IPS-18a (cell line): ENCODE results near the gene UBR1.
"Not testable (repeated sequence)": the region's sequence is repeated elsewhere in the genome, so short reads cannot be mapped to it uniquely, and the experiment has no call there.

ENCODE experiments used
- H3K27ac ChIP-seq: one replicate; pipeline ENCODE4 v1.5.1; 2013; ENCODE audit warnings: low read length
- H3K27me3 ChIP-seq: one replicate; pipeline ENCODE4 v1.6.1; 2013; ENCODE audit warnings: mild to moderate bottlenecking, low read length; ENCODE audit not compliant: control insufficient read depth, insufficient read depth
- H3K36me3 ChIP-seq: one replicate; pipeline ENCODE4 v1.6.1; 2013; ENCODE audit warnings: low read depth, low read length; ENCODE audit not compliant: control insufficient read depth
- H3K4me1 ChIP-seq: one replicate; pipeline ENCODE4 v1.6.1; 2013; ENCODE audit warnings: low read depth, low read length; ENCODE audit not compliant: control insufficient read depth
- H3K4me3 ChIP-seq: one replicate; pipeline ENCODE4 v1.5.1; 2013; ENCODE audit warnings: low read length
- H3K9ac ChIP-seq: one replicate; pipeline ENCODE4 v1.6.1; 2013; ENCODE audit warnings: mild to moderate bottlenecking, low read length, moderate library complexity
- H3K9me3 ChIP-seq: one replicate; pipeline ENCODE4 v1.6.1; 2013; ENCODE audit warnings: low read depth, low read length; ENCODE audit not compliant: control insufficient read depth

UBR1 gene

DNA sequence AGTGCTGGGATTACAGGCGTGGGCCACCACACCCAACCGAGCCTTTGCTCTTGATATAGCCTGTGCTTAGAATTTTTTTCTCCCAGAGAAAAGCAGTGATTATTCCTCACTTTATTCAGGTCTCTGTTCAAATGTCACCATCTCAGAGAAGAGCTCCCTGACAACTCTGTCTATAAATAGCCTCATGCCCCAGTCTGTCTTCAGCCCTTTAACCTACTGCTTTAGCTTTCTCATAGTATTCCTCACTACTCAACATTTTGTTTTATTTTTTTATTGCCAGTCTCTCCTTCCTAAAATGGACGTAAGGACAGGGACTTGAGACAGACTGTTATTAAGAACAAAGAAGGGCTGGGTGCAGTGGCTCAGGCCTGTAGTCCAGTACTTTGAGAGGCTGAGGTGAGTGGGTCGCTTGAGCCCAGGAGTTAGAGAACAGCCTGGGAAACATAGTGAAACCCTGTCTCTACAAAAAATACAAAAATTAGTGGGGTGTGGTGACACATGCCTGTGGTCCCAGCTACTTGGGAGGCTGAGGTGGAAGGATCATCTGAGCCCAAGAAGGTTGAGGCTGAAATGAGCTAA is 106.5 kb downstream of the UBR1 start:
- no peaks in the 10 kb centered on the region for H3K9me3 ChIP-seq
- H3K9ac ChIP-seq: no peak overlapping the region
- peaks cover 5% of the 10 kb centered on the region for H3K36me3 ChIP-seq
- no peak overlapping the region for H3K27ac ChIP-seq
- no peak overlapping the region for H3K4me3 ChIP-seq
- H3K27me3 ChIP-seq: no peaks in the 10 kb centered on the region
- H3K4me1 ChIP-seq: no peaks in the 10 kb centered on the region

GRCh38 chr15:42996871-42997270 is 109.0 kb downstream of the UBR1 start:
- Histone ChIP-seq H3K27me3 (no peaks in the 10 kb centered on the region), H3K4me1 (no peaks in the 10 kb centered on the region), H3K36me3 (no peaks in the 10 kb centered on the region), H3K9me3 (no peaks in the 10 kb centered on the region), H3K9ac (no peak overlapping the region), H3K27ac (no peak overlapping the region), H3K4me3 (no peak overlapping the region)

- Histone ChIP-seq H3K9me3 (no peaks in the 10 kb centered on the region), H3K27me3 (no peaks in the 10 kb centered on the region), H3K9ac (no peak overlapping the region), H3K36me3 (peaks cover 1% of the 10 kb centered on the region), H3K4me3 (no peak overlapping the region), H3K4me1 (no peaks in the 10 kb centered on the region), H3K27ac (no peak overlapping the region)
Observed at GRCh38 chr15:42994546-42994945, 111.3 kb downstream of the UBR1 start.

DNA sequence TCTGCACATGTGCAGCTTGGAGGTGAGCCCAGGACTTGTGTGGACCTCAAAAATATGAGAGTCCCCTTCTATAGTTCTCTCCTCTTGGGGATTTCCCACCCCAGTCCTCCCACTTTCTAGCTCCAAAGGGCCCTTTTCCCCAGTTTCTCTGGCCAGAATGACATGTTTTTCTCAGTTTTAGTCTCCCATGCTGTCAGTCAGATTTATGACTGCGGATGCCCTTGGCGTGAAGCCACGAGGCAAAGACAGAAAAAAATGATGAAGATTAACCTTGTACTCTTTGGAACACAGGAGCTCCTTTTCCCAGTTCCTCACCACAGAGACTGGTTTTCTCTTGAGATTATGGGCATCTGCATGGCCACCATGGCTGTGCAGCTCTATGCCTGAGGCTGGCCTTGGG is 113.2 kb downstream of the UBR1 start:
- H3K36me3 ChIP-seq: peaks cover 5% of the 10 kb centered on the region
- no peaks in the 10 kb centered on the region for H3K9me3 ChIP-seq
- no peak overlapping the region for H3K4me3 ChIP-seq
- no peaks in the 10 kb centered on the region for H3K27me3 ChIP-seq
- no peak overlapping the region for H3K9ac ChIP-seq
- H3K27ac ChIP-seq: no peak overlapping the region
- H3K4me1 ChIP-seq: no peaks in the 10 kb centered on the region

DNA sequence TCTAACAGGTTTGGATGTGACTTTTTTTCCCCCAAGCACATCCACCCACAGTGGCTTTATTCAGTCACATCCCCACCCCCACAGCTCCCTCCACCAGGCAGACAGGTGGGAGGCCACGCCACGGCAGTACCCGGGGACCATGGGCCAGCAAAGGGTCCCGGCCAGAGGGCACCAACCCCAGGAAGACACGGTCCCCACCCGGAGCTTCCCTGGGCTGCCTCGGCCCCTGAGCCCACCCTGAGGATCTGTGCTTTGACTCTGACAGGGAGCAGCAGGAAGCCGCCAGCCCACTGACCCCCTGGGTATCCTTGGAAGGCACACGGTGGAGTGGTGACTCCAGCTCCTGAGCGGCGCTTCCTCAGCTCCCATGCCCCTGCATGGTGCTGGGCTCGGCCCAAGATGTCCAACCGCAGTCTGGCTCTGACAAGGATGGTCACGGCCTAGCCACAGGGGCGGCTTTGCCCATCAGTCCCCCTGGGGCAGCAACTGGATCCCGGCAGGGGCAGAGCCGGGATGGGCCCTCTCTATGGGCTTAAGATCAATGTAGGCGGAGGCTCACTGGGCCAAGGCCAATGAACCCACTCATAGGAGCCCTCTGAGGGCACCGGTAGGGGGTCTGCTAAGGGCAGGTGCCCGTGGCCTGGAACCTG is 119.0 kb downstream of the UBR1 start:
- H3K4me1 ChIP-seq: no peaks in the 10 kb centered on the region
- H3K27ac ChIP-seq: no peak overlapping the region
- no peak overlapping the region for H3K4me3 ChIP-seq
- no peaks in the 10 kb centered on the region for H3K9me3 ChIP-seq
- no peak overlapping the region for H3K9ac ChIP-seq
- H3K36me3 ChIP-seq: peaks cover 5% of the 10 kb centered on the region
- no peaks in the 10 kb centered on the region for H3K27me3 ChIP-seq

GRCh38 chr15:42984493-42985034 is 121.3 kb downstream of the UBR1 start:
- Histone ChIP-seq H3K4me3 (no peak overlapping the region), H3K9ac (no peak overlapping the region), H3K27ac (no peak overlapping the region), H3K4me1 (no peaks in the 10 kb centered on the region), H3K27me3 (no peaks in the 10 kb centered on the region), H3K36me3 (peaks cover 4% of the 10 kb centered on the region), H3K9me3 (no peaks in the 10 kb centered on the region)

DNA sequence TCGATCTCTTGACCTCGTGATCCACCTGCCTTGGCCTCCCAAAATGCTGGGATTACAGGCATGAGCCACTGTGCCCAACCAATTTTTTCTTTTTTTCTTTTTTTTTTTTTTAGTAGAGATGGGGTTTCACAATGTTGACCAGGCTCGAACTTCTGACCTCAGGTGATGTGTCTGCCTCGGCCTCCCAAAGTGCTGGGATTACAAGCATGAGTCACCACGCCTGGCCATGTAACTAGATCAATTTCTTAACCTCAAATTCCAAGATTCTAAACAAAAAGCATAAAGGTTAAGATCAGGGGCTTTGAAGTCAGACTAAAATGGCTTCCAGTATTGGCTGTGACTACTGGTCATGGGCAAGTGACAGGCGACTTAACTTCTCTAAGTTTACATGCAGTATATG is 126.7 kb downstream of the UBR1 start:
- not testable (repeated sequence) for H3K27ac ChIP-seq, H3K4me3 ChIP-seq, H3K27me3 ChIP-seq, H3K9ac ChIP-seq, H3K9me3 ChIP-seq, H3K4me1 ChIP-seq
- H3K36me3 ChIP-seq: peaks cover 19% of the 10 kb centered on the region

- Histone ChIP-seq H3K4me1 (no peaks in the 10 kb centered on the region), H3K27me3 (no peaks in the 10 kb centered on the region), H3K4me3 (no peak overlapping the region), H3K27ac (no peak overlapping the region), H3K36me3 (peaks cover 30% of the 10 kb centered on the region), H3K9me3 (no peaks in the 10 kb centered on the region), H3K9ac (no peak overlapping the region)
Observed at GRCh38 chr15:42974202-42974862, 131.5 kb downstream of the UBR1 start.

DNA sequence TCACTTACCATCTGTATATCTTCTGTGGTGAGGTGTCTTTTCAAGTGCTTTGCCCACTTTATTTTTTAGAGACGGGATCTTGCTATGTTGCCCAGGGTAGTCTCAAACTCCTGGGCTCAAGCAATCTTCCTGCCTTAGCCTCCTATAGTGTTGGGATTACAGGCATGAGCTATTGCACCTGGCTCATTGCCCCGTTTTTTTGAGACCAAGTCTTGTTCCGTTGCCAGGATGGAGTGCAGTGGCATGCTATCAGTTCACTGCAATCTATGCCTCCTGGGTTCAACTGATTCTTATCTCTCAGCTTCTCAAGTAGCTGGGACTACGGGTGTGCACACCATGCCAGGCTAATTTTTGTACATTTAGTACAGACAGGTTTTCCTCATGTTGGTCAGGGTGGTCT is 132.7 kb downstream of the UBR1 start:
- H3K36me3 ChIP-seq: peaks cover 30% of the 10 kb centered on the region
- H3K4me3 ChIP-seq: no peak overlapping the region

DNA sequence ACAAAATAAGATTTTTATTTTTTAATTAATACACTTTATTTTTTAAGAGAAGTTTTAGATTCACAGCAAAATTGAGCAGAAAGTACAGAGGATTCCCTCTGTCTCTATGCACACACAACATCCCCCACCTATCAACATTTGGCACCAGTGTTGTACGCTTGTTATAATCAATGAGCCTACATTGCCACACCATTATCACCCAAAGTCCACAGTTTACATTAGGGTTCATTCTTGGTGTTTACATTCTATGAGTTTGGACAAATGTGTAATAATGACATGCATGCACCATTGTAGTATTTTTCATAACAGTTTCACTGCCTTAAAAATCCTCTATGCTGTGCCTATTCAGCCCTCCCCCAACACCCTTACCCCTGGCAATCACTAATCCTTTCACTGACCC is 134.0 kb downstream of the UBR1 start:
- Histone ChIP-seq H3K27me3 (no peaks in the 10 kb centered on the region), H3K4me1 (no peaks in the 10 kb centered on the region), H3K9ac (no peak overlapping the region), H3K36me3 (peaks cover 30% of the 10 kb centered on the region), H3K4me3 (no peak overlapping the region), H3K27ac (no peak overlapping the region), H3K9me3 (no peaks in the 10 kb centered on the region)

More for the DNA sequence above, 132.7 kb downstream of the UBR1 start:
- H3K27ac ChIP-seq: no peak overlapping the region
- H3K4me1 ChIP-seq: no peaks in the 10 kb centered on the region
- H3K9ac ChIP-seq: no peak overlapping the region
- no peaks in the 10 kb centered on the region for H3K9me3 ChIP-seq
- no peaks in the 10 kb centered on the region for H3K27me3 ChIP-seq

DNA sequence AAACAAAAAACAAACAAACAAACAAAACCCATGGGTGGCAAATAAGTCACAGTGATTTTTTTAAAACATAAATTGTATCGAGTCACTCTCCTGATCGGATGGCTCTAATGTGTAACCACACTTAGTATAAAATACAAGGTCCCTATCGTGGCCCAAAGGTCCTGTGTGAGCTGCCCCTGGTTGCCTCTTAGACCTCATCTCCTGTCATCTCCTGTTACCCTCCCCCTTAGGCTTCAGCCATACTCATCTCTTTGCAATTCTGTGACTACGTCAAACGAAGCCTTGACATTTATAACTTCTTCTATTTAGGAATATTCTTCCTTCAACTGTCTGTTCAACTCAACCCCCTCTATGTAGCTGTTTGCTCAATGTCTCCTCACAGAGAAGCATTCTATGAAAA is 141.4 kb downstream of the UBR1 start:
- H3K36me3 ChIP-seq: peaks cover 16% of the 10 kb centered on the region
- no peaks in the 10 kb centered on the region for H3K4me1 ChIP-seq
- no peaks in the 10 kb centered on the region for H3K9me3 ChIP-seq
- H3K27ac ChIP-seq: no peak overlapping the region
- no peaks in the 10 kb centered on the region for H3K27me3 ChIP-seq
- H3K9ac ChIP-seq: no peak overlapping the region
- no peak overlapping the region for H3K4me3 ChIP-seq

DNA sequence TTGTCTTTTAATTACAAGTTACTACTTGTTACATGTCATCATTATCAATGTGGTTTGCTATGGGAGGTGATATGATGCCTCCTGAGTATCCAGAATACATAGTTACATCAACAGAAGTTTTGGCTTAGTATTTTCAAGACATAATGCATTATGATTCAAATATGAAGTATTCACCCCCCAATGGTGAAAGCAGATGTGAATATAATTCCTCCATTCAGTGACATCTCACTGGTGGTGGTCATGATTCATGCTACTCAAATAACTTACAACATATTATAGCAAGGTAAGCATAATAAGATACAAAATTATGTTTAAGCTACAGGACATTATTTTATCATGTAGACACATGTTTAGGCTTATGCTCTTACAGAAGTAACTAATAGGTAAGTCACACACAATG is 150.3 kb downstream of the UBR1 start:
- peaks cover 17% of the 10 kb centered on the region for H3K36me3 ChIP-seq
- no peaks in the 10 kb centered on the region for H3K9me3 ChIP-seq
- H3K27ac ChIP-seq: no peak overlapping the region
- no peak overlapping the region for H3K9ac ChIP-seq
- no peaks in the 10 kb centered on the region for H3K4me1 ChIP-seq
- H3K27me3 ChIP-seq: no peaks in the 10 kb centered on the region
- no peak overlapping the region for H3K4me3 ChIP-seq
